Astrocyte (in vitro differentiated cells and primary cell): ENCODE results near the gene MYLK2. TPM values are rescaled to one million over a fixed set of nuclear protein-coding genes. Genes with fewer than 3 reads are reported as not detected.

Experiments
- DNase-seq: peaks from one replicate; pipeline ENCODE4 v3.0.0-alpha.2; 2010; ENCODE audit warnings: low read depth
- FAIRE-seq: peaks from 2 replicates; lab custom pipeline; 2011; peaks lifted over from hg19 to GRCh38; lab: Jason Lieb, UNC
- H2AFZ ChIP-seq: 2 replicates; pipeline ENCODE4 v1.6.0; 2012; ENCODE audit warnings: low read depth, low read length, inconsistent platforms
- H3K27ac ChIP-seq: 2 replicates; pipeline ENCODE4 v1.5.1; 2011; ENCODE audit warnings: low read depth, low read length, inconsistent platforms
- H3K27me3 ChIP-seq: 2 replicates; pipeline ENCODE4 v1.6.0; 2011; ENCODE audit warnings: low read length, inconsistent platforms; ENCODE audit not compliant: insufficient read depth
- H3K36me3 ChIP-seq: 2 replicates; pipeline ENCODE4 v1.5.1; 2011; ENCODE audit warnings: low read length, inconsistent platforms; ENCODE audit not compliant: insufficient read depth
- H3K4me1 ChIP-seq: 2 replicates; pipeline ENCODE4 v1.5.1; 2011; ENCODE audit warnings: low read length, inconsistent platforms; ENCODE audit not compliant: insufficient read depth
- H3K4me2 ChIP-seq: 2 replicates; pipeline ENCODE4 v1.6.0; 2012; ENCODE audit warnings: low read length, inconsistent platforms
- H3K4me3 ChIP-seq: 2 replicates; pipeline ENCODE4 v1.5.1; 2011; ENCODE audit warnings: low read depth, mild to moderate bottlenecking, low read length, inconsistent platforms; ENCODE audit not compliant: insufficient read depth
- H3K79me2 ChIP-seq: 2 replicates; pipeline ENCODE4 v1.6.0; 2012; ENCODE audit warnings: mild to moderate bottlenecking, low read length, inconsistent platforms; ENCODE audit not compliant: insufficient read depth
- H3K9ac ChIP-seq: 2 replicates; pipeline ENCODE4 v1.6.0; 2012; ENCODE audit warnings: mild to moderate bottlenecking, low read length, inconsistent platforms
- H3K9me3 ChIP-seq: 2 replicates; pipeline ENCODE4 v1.5.1; 2012; ENCODE audit warnings: low read depth, mild to moderate bottlenecking, low read length, inconsistent platforms; ENCODE audit not compliant: insufficient read depth
- H4K20me1 ChIP-seq: 2 replicates; pipeline ENCODE4 v1.6.0; 2012; ENCODE audit warnings: low read length, inconsistent platforms; ENCODE audit not compliant: insufficient read depth
- H3K27ac Mint-ChIP-seq: one replicate; pipeline ENCODE4 v1.8.0; 2021; ENCODE audit warnings: mild to moderate bottlenecking, mixed read lengths; ENCODE audit not compliant: unreplicated experiment
- H3K27me3 Mint-ChIP-seq: one replicate; pipeline ENCODE4 v1.8.0; 2021; ENCODE audit warnings: low read depth, mixed read lengths; ENCODE audit not compliant: unreplicated experiment
- H3K36me3 Mint-ChIP-seq: one replicate; pipeline ENCODE4 v1.8.0; 2021; ENCODE audit warnings: low read depth, mixed read lengths; ENCODE audit not compliant: unreplicated experiment
- H3K4me1 Mint-ChIP-seq: one replicate; pipeline ENCODE4 v1.8.0; 2021; ENCODE audit warnings: low read depth, mixed read lengths; ENCODE audit not compliant: unreplicated experiment
- H3K4me3 Mint-ChIP-seq: one replicate; pipeline ENCODE4 v1.8.0; 2021; ENCODE audit warnings: mild to moderate bottlenecking, moderate library complexity, mixed read lengths; ENCODE audit not compliant: unreplicated experiment
- H3K9me3 Mint-ChIP-seq: one replicate; pipeline ENCODE4 v1.8.0; 2021; ENCODE audit warnings: mild to moderate bottlenecking, mixed read lengths; ENCODE audit not compliant: unreplicated experiment
- EZH2 ChIP-seq: IDR thresholded peaks from 2 replicates; pipeline ENCODE4 v1.6.1; 2012; ENCODE audit warnings: mild to moderate bottlenecking, low read length, inconsistent platforms; ENCODE audit not compliant: insufficient read depth
- total RNA-seq: library from RNA; stranded (reverse); gene quantifications from 2 replicates; pipeline ENCODE4 v1.2.1, GENCODE V29; 2021
- TF ChIP-seq, protein P1 (sequence below): IDR thresholded peaks from 2 replicates; pipeline ENCODE4 v1.5.1; 2011; ENCODE audit warnings: low read depth, mild to moderate bottlenecking, inconsistent platforms, low read length, moderate library complexity; ENCODE audit not compliant: insufficient read depth

MYLK2 gene
- total RNA-seq, 1 donor from 2014 or later: 2.1 TPM

DNA sequence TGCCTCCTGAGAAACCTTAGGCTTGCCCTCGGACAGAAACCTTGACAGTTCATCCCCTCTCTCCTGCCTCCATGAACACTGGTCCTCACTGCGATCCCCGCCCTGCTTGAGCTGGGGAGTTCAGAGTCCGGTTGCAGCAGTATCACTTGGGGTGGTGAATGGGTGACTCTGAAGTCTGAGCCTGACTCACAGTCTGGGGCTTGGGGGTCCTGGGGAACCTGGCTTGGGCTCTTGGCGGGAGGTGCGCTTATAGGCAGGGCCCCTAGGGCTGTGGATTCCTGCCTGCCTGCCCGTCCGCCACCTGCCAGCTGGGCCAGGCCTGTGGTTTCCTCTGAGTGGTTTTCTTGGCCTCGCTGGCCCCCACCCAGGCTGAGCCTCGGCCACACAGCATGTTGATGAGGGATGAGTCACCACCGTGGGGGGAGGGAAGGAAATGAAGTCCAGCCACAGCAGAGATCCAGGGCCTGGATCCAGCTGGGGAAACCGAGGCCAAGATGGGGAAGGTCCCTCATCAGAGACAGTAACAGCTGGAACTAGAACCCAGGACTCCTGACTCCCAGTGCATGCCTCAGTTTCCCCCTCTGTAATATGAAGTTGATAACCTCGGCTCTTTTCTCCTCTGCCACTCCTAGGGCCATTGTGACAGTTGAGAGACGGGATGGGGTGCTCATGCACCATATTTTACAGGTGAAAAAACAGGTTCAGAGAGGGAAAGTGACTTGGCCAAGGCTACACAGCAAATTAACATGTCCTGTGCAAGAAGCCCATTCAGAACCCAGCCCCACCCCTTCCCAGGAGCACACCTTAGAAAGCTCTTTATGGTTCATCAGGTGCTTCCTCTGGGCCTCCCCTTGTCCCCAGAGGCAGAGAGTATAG lies 17.1 kb downstream of the MYLK2 start:
- peak overlapping the region; percentile 16 for H3K4me3 ChIP-seq
- H3K4me2 ChIP-seq: peak overlapping the region; percentile 69
- H3K4me1 ChIP-seq: peaks cover 49% of the 10 kb centered on the region
- no peaks in the 10 kb centered on the region for H4K20me1 ChIP-seq
- Mint-ChIP-seq H3K4me3 (peak overlapping the region; percentile 56), H3K27ac (peak overlapping the region; percentile 20), H3K9me3 (no peaks in the 10 kb centered on the region), H3K27me3 (peaks cover 12% of the 10 kb centered on the region), H3K4me1 (peaks cover 29% of the 10 kb centered on the region), H3K36me3 (peaks cover 9% of the 10 kb centered on the region)
- H3K9me3 ChIP-seq: no peaks in the 10 kb centered on the region
- H3K9ac ChIP-seq: no peak overlapping the region
- DNase-seq: peak; percentile 91
- H3K79me2 ChIP-seq: no peaks in the 10 kb centered on the region
- no peaks in the 10 kb centered on the region for H3K27me3 ChIP-seq
- no peak overlapping the region for H3K27ac ChIP-seq
- H2AFZ ChIP-seq: no peak overlapping the region
- TF ChIP-seq EZH2: no peak
- TF ChIP-seq, protein P1, sequence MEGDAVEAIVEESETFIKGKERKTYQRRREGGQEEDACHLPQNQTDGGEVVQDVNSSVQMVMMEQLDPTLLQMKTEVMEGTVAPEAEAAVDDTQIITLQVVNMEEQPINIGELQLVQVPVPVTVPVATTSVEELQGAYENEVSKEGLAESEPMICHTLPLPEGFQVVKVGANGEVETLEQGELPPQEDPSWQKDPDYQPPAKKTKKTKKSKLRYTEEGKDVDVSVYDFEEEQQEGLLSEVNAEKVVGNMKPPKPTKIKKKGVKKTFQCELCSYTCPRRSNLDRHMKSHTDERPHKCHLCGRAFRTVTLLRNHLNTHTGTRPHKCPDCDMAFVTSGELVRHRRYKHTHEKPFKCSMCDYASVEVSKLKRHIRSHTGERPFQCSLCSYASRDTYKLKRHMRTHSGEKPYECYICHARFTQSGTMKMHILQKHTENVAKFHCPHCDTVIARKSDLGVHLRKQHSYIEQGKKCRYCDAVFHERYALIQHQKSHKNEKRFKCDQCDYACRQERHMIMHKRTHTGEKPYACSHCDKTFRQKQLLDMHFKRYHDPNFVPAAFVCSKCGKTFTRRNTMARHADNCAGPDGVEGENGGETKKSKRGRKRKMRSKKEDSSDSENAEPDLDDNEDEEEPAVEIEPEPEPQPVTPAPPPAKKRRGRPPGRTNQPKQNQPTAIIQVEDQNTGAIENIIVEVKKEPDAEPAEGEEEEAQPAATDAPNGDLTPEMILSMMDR: no peak
- peak; percentile 47 for FAIRE-seq
- H3K36me3 ChIP-seq: no peaks in the 10 kb centered on the region

DNA sequence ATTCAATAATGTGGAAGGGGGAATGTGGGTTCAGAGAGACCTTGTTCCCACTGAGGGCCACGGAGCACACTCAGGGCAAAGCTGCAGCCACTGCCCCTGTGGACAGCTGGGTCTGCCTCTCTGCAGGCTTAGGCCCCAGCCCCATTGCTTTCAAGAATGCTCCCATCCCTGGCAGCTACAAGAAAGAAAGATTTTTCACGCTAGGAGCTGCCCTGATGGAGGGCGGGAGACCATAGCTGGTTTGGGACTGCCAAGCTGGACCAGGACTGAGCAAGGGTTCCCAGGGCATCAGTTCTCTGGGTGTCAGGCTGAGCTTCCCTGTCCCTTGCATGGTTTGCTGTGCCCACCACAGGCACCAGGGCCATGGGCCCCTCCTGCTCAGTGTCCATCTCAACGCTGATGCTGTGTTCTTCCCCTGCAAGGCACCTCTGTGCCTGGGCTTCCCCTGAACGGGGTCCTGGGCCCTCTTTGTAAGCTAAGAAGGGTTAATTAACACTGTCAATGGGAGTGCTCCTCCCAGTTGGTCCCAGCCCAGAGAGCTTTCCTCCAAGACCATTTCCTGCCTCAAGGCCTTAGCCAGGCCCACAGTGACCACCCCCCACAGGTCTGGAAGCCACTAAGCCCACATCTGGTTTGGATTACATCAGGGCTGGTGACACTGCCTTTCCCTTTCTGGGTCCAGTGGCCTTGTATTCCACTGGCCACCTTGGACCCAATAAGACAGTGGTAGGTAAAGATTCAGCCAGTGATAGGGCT lies 17.9 kb downstream of the MYLK2 start:
- no peak overlapping the region for H3K4me3 Mint-ChIP-seq

More for the DNA sequence above, 17.9 kb downstream of the MYLK2 start:
- no peak for TF ChIP-seq EZH2
- TF ChIP-seq, protein P1: no peak
- H3K4me3 ChIP-seq: no peak overlapping the region
- H3K9ac ChIP-seq: no peak overlapping the region
- peak; percentile 40 for DNase-seq
- H3K27me3 ChIP-seq: no peaks in the 10 kb centered on the region
- Mint-ChIP-seq H3K27ac (no peak overlapping the region), H3K36me3 (peaks cover 4% of the 10 kb centered on the region), H3K4me1 (peaks cover 35% of the 10 kb centered on the region), H3K27me3 (peaks cover 6% of the 10 kb centered on the region), H3K9me3 (no peaks in the 10 kb centered on the region)
- peak overlapping the region; percentile 69 for H3K4me2 ChIP-seq
- no peaks in the 10 kb centered on the region for H3K79me2 ChIP-seq
- no peak for FAIRE-seq
- no peaks in the 10 kb centered on the region for H3K9me3 ChIP-seq
- no peak overlapping the region for H3K27ac ChIP-seq
- no peaks in the 10 kb centered on the region for H4K20me1 ChIP-seq
- H3K36me3 ChIP-seq: no peaks in the 10 kb centered on the region
- no peak overlapping the region for H2AFZ ChIP-seq
- peaks cover 57% of the 10 kb centered on the region for H3K4me1 ChIP-seq
